RWPE2 (cell line): Measurements from ENCODE around the gene ZNF512B.

ENCODE experiments used
- ATAC-seq: fragments of 200-7000 bp; cut with Tn5 transposase; 3 replicates; pipeline ENCODE4 v1.9.1; 2021; ENCODE audit warnings: low read depth
- DNase-seq: peaks from one replicate; pipeline ENCODE4 v3.0.0-alpha.2; 2020; ENCODE audit warnings: low spot score
- H3K27ac ChIP-seq: fragments of 450-650 bp; 2 replicates; pipeline ENCODE4 v1.5.1; 2017; ENCODE audit warnings: mild to moderate bottlenecking; ENCODE audit not compliant: poor library complexity, severe bottlenecking
- H3K27me3 ChIP-seq: fragments of 250-450 bp; sonication (Bioruptor Pico); 2 replicates; pipeline ENCODE4 v1.5.1; 2021; ENCODE audit warnings: mild to moderate bottlenecking, moderate library complexity; ENCODE audit not compliant: insufficient read depth, poor library complexity, severe bottlenecking
- H3K36me3 ChIP-seq: fragments of 250-450 bp; sonication (Bioruptor Pico); 2 replicates; pipeline ENCODE4 v1.5.1; 2020; ENCODE audit warnings: low read depth, mild to moderate bottlenecking, moderate library complexity
- H3K4me1 ChIP-seq: fragments of 250-450 bp; sonication (Bioruptor Pico); 2 replicates; pipeline ENCODE4 v1.5.1; 2021; ENCODE audit warnings: mild to moderate bottlenecking, moderate library complexity; ENCODE audit not compliant: insufficient read depth, poor library complexity, severe bottlenecking
- H3K4me3 ChIP-seq: fragments of 250-450 bp; sonication (Bioruptor Pico); 2 replicates; pipeline ENCODE4 v1.5.1; 2021; ENCODE audit warnings: mild to moderate bottlenecking, moderate library complexity; ENCODE audit not compliant: severe bottlenecking
- H3K9me3 ChIP-seq: fragments of 250-450 bp; sonication (Bioruptor Pico); 2 replicates; pipeline ENCODE4 v1.5.1; 2021; ENCODE audit warnings: mild to moderate bottlenecking, moderate library complexity; ENCODE audit not compliant: severe bottlenecking
- TF ChIP-seq, protein P1 (sequence below): fragments of 450-650 bp; IDR thresholded peaks from one replicate; pipeline ENCODE4 v1.5.1; 2017; ENCODE audit warnings: mild to moderate bottlenecking, moderate library complexity; ENCODE audit not compliant: poor library complexity, severe bottlenecking

The ZNF512B gene

GRCh38 chr20:64003960-64004725 lies 34.4 kb upstream of the ZNF512B start:
- no peak overlapping the region for H3K4me3 ChIP-seq

GRCh38 chr20:64001607-64002011 lies 31.9 kb upstream of the ZNF512B start:
- Histone ChIP-seq H3K9me3 (no peaks in the 10 kb centered on the region), H3K4me1 (no peaks in the 10 kb centered on the region), H3K4me3 (no peak overlapping the region), H3K36me3 (peaks cover 94% of the 10 kb centered on the region), H3K27ac (no peak overlapping the region), H3K27me3 (no peaks in the 10 kb centered on the region)
- ATAC-seq (no peak; the same call in 2 of the 3 replicates), DNase-seq (no peak)
- TF ChIP-seq, protein P1, sequence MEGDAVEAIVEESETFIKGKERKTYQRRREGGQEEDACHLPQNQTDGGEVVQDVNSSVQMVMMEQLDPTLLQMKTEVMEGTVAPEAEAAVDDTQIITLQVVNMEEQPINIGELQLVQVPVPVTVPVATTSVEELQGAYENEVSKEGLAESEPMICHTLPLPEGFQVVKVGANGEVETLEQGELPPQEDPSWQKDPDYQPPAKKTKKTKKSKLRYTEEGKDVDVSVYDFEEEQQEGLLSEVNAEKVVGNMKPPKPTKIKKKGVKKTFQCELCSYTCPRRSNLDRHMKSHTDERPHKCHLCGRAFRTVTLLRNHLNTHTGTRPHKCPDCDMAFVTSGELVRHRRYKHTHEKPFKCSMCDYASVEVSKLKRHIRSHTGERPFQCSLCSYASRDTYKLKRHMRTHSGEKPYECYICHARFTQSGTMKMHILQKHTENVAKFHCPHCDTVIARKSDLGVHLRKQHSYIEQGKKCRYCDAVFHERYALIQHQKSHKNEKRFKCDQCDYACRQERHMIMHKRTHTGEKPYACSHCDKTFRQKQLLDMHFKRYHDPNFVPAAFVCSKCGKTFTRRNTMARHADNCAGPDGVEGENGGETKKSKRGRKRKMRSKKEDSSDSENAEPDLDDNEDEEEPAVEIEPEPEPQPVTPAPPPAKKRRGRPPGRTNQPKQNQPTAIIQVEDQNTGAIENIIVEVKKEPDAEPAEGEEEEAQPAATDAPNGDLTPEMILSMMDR, result no peak

More at GRCh38 chr20:64003960-64004725, 34.4 kb upstream of the ZNF512B start:
- Histone ChIP-seq H3K36me3 (peaks cover 90% of the 10 kb centered on the region), H3K4me1 (no peaks in the 10 kb centered on the region), H3K27ac (no peak overlapping the region), H3K9me3 (peaks cover 4% of the 10 kb centered on the region), H3K27me3 (no peaks in the 10 kb centered on the region)
- no peak; the same call in 2 of the 3 replicates for ATAC-seq
- no peak for DNase-seq
- TF ChIP-seq, protein P1, result no peak

DNA sequence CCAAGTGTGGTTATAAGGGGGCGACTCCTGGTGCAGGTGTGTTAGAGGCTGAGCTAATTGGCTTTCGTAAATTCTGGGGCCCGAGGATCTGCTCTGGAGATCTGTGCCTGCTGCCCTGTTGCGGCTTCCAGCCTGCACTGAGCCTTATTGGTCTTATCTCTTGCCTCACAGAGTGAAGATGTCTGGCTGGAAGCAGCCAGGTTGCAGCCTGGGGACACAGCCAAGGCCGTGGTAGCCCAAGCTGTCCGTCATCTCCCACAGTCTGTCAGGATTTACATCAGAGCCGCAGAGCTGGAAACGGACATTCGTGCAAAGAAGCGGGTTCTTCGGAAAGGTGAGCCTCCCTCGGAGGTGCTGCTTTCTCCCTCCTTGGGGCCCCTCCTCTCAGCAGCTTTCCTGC lies 31.2 kb upstream of the ZNF512B start:
- ATAC-seq (peak; percentile 10; the same call in 1 of the 3 replicates), DNase-seq (no peak)
- Histone ChIP-seq H3K27ac (no peak overlapping the region), H3K27me3 (no peaks in the 10 kb centered on the region), H3K9me3 (no peaks in the 10 kb centered on the region), H3K36me3 (peaks cover 97% of the 10 kb centered on the region), H3K4me3 (no peak overlapping the region), H3K4me1 (no peaks in the 10 kb centered on the region)
- TF ChIP-seq, protein P1, result no peak

- no peak overlapping the region for H3K27ac ChIP-seq
- no peak for ATAC-seq
- no peak for DNase-seq
- peaks cover 50% of the 10 kb centered on the region for H3K36me3 ChIP-seq
- TF ChIP-seq, protein P1, result no peak
- H3K4me1 ChIP-seq, result peaks cover 15% of the 10 kb centered on the region
- no peak overlapping the region for H3K4me3 ChIP-seq
- no peaks in the 10 kb centered on the region for H3K27me3 ChIP-seq
- no peaks in the 10 kb centered on the region for H3K9me3 ChIP-seq
Observed at GRCh38 chr20:63982937-63983336, 13.2 kb upstream of the ZNF512B start.
